Measurements from ENCODE around the gene WWC1.

WWC1 gene

GRCh38 chr5:168372356-168372946, 81.0 kb downstream of the WWC1 start:
- H3K27me3 ChIP-seq (ENCODE audit: low read depth, low read length) = no peaks in the 10 kb centered on the region
- no peaks in the 10 kb centered on the region for H3K9me3 ChIP-seq (ENCODE audit: control insufficient read depth in 1 of 2, low read length in 2 of 2)
- no peaks in the 10 kb centered on the region for H3K4me1 ChIP-seq (ENCODE audit: control insufficient read depth in 1 of 2, insufficient read depth in 2 of 2, low read length in 2 of 2)
- H3K36me3 ChIP-seq (ENCODE audit: control insufficient read depth in 1 of 2, insufficient read depth in 2 of 2, low read length in 2 of 2) = no peaks in the 10 kb centered on the region
- H3K4me3 ChIP-seq (ENCODE audit: low read depth in 1 of 2, low read length in 2 of 2) = no peak overlapping the region
- no peak overlapping the region for H3K27ac ChIP-seq (ENCODE audit: low read length)

GRCh38 chr5:168374532-168374931, 83.1 kb downstream of the WWC1 start:
- no peaks in the 10 kb centered on the region for H3K36me3 ChIP-seq (ENCODE audit: control insufficient read depth in 1 of 2, insufficient read depth in 2 of 2, low read length in 2 of 2)

GRCh38 chr5:168375214-168375613, 83.8 kb downstream of the WWC1 start:
- H3K27ac ChIP-seq (ENCODE audit: low read length) = no peak overlapping the region
- no peaks in the 10 kb centered on the region for H3K27me3 ChIP-seq (ENCODE audit: low read depth, low read length)
- H3K4me1 ChIP-seq (ENCODE audit: control insufficient read depth in 1 of 2, insufficient read depth in 2 of 2, low read length in 2 of 2) = no peaks in the 10 kb centered on the region
- no peak overlapping the region for H3K4me3 ChIP-seq (ENCODE audit: low read depth in 1 of 2, low read length in 2 of 2)
- H3K36me3 ChIP-seq (ENCODE audit: control insufficient read depth in 1 of 2, insufficient read depth in 2 of 2, low read length in 2 of 2) = no peaks in the 10 kb centered on the region
- H3K9me3 ChIP-seq (ENCODE audit: control insufficient read depth in 1 of 2, low read length in 2 of 2) = no peaks in the 10 kb centered on the region

More at GRCh38 chr5:168374532-168374931, 83.1 kb downstream of the WWC1 start:
- Histone ChIP-seq H3K27me3 (ENCODE audit: low read depth, low read length) (no peaks in the 10 kb centered on the region), H3K4me1 (ENCODE audit: control insufficient read depth in 1 of 2, insufficient read depth in 2 of 2, low read length in 2 of 2) (no peaks in the 10 kb centered on the region), H3K4me3 (ENCODE audit: low read depth in 1 of 2, low read length in 2 of 2) (no peak overlapping the region), H3K9me3 (ENCODE audit: control insufficient read depth in 1 of 2, low read length in 2 of 2) (no peaks in the 10 kb centered on the region), H3K27ac (ENCODE audit: low read length) (no peak overlapping the region)

GRCh38 chr5:168377525-168377924, 86.1 kb downstream of the WWC1 start:
- Histone ChIP-seq H3K9me3 (ENCODE audit: control insufficient read depth in 1 of 2, low read length in 2 of 2) (no peaks in the 10 kb centered on the region), H3K27me3 (ENCODE audit: low read depth, low read length) (no peaks in the 10 kb centered on the region), H3K27ac (ENCODE audit: low read length) (no peak overlapping the region), H3K4me1 (ENCODE audit: control insufficient read depth in 1 of 2, insufficient read depth in 2 of 2, low read length in 2 of 2) (no peaks in the 10 kb centered on the region), H3K4me3 (ENCODE audit: low read depth in 1 of 2, low read length in 2 of 2) (no peak overlapping the region), H3K36me3 (ENCODE audit: control insufficient read depth in 1 of 2, insufficient read depth in 2 of 2, low read length in 2 of 2) (no peaks in the 10 kb centered on the region)

GRCh38 chr5:168378741-168379140, 87.3 kb downstream of the WWC1 start:
- H3K27ac ChIP-seq (ENCODE audit: low read length) = no peak overlapping the region
- no peaks in the 10 kb centered on the region for H3K4me1 ChIP-seq (ENCODE audit: control insufficient read depth in 1 of 2, insufficient read depth in 2 of 2, low read length in 2 of 2)
- no peaks in the 10 kb centered on the region for H3K36me3 ChIP-seq (ENCODE audit: control insufficient read depth in 1 of 2, insufficient read depth in 2 of 2, low read length in 2 of 2)

GRCh38 chr5:168382421-168382820, 91.0 kb downstream of the WWC1 start:
- Histone ChIP-seq H3K27ac (ENCODE audit: low read length) (no peak overlapping the region), H3K4me3 (ENCODE audit: low read depth in 1 of 2, low read length in 2 of 2) (no peak overlapping the region), H3K27me3 (ENCODE audit: low read depth, low read length) (no peaks in the 10 kb centered on the region), H3K4me1 (ENCODE audit: control insufficient read depth in 1 of 2, insufficient read depth in 2 of 2, low read length in 2 of 2) (no peaks in the 10 kb centered on the region), H3K36me3 (ENCODE audit: control insufficient read depth in 1 of 2, insufficient read depth in 2 of 2, low read length in 2 of 2) (no peaks in the 10 kb centered on the region), H3K9me3 (ENCODE audit: control insufficient read depth in 1 of 2, low read length in 2 of 2) (peaks cover 0 to 10% of the 10 kb centered on the region in 2 donors)

More at GRCh38 chr5:168378741-168379140, 87.3 kb downstream of the WWC1 start:
- Histone ChIP-seq H3K9me3 (ENCODE audit: control insufficient read depth in 1 of 2, low read length in 2 of 2) (no peaks in the 10 kb centered on the region), H3K27me3 (ENCODE audit: low read depth, low read length) (no peaks in the 10 kb centered on the region), H3K4me3 (ENCODE audit: low read depth in 1 of 2, low read length in 2 of 2) (no peak overlapping the region)

GRCh38 chr5:168390491-168390890, 99.0 kb downstream of the WWC1 start:
- H3K36me3 ChIP-seq (ENCODE audit: control insufficient read depth in 1 of 2, insufficient read depth in 2 of 2, low read length in 2 of 2) = no peaks in the 10 kb centered on the region
- no peaks in the 10 kb centered on the region for H3K27me3 ChIP-seq (ENCODE audit: low read depth, low read length)
- peaks cover 0 to 6% of the 10 kb centered on the region in 2 donors for H3K9me3 ChIP-seq (ENCODE audit: control insufficient read depth in 1 of 2, low read length in 2 of 2)
- no peak overlapping the region for H3K4me3 ChIP-seq (ENCODE audit: low read depth in 1 of 2, low read length in 2 of 2)
- H3K4me1 ChIP-seq (ENCODE audit: control insufficient read depth in 1 of 2, insufficient read depth in 2 of 2, low read length in 2 of 2) = no peaks in the 10 kb centered on the region
- no peak overlapping the region for H3K27ac ChIP-seq (ENCODE audit: low read length)

GRCh38 chr5:168393773-168394172, 102.3 kb downstream of the WWC1 start:
- no peaks in the 10 kb centered on the region for H3K36me3 ChIP-seq (ENCODE audit: control insufficient read depth in 1 of 2, insufficient read depth in 2 of 2, low read length in 2 of 2)
- peaks cover 0 to 6% of the 10 kb centered on the region in 2 donors for H3K9me3 ChIP-seq (ENCODE audit: control insufficient read depth in 1 of 2, low read length in 2 of 2)
- H3K4me3 ChIP-seq (ENCODE audit: low read depth in 1 of 2, low read length in 2 of 2) = no peak overlapping the region
- no peak overlapping the region for H3K27ac ChIP-seq (ENCODE audit: low read length)
- no peaks in the 10 kb centered on the region for H3K27me3 ChIP-seq (ENCODE audit: low read depth, low read length)
- H3K4me1 ChIP-seq (ENCODE audit: control insufficient read depth in 1 of 2, insufficient read depth in 2 of 2, low read length in 2 of 2) = no peaks in the 10 kb centered on the region

- Histone ChIP-seq H3K27ac (ENCODE audit: low read length) (no peak overlapping the region), H3K27me3 (ENCODE audit: low read depth, low read length) (no peaks in the 10 kb centered on the region), H3K4me1 (ENCODE audit: control insufficient read depth in 1 of 2, insufficient read depth in 2 of 2, low read length in 2 of 2) (peaks cover 0 to 4% of the 10 kb centered on the region in 2 donors), H3K36me3 (ENCODE audit: control insufficient read depth in 1 of 2, insufficient read depth in 2 of 2, low read length in 2 of 2) (no peaks in the 10 kb centered on the region), H3K9me3 (ENCODE audit: control insufficient read depth in 1 of 2, low read length in 2 of 2) (no peaks in the 10 kb centered on the region), H3K4me3 (ENCODE audit: low read depth in 1 of 2, low read length in 2 of 2) (no peak overlapping the region)
These were observed 109.2 kb downstream of the WWC1 start for GRCh38 chr5:168400429-168401220.

- Histone ChIP-seq H3K27me3 (ENCODE audit: low read depth, low read length) (no peaks in the 10 kb centered on the region), H3K9me3 (ENCODE audit: control insufficient read depth in 1 of 2, low read length in 2 of 2) (no peaks in the 10 kb centered on the region), H3K27ac (ENCODE audit: low read length) (no peak overlapping the region), H3K4me1 (ENCODE audit: control insufficient read depth in 1 of 2, insufficient read depth in 2 of 2, low read length in 2 of 2) (peaks cover 0 to 4% of the 10 kb centered on the region in 2 donors), H3K4me3 (ENCODE audit: low read depth in 1 of 2, low read length in 2 of 2) (no peak overlapping the region), H3K36me3 (ENCODE audit: control insufficient read depth in 1 of 2, insufficient read depth in 2 of 2, low read length in 2 of 2) (no peaks in the 10 kb centered on the region)
These were observed 109.8 kb downstream of the WWC1 start for GRCh38 chr5:168401226-168401625.

GRCh38 chr5:168401880-168402279, 110.4 kb downstream of the WWC1 start:
- H3K4me1 ChIP-seq (ENCODE audit: control insufficient read depth in 1 of 2, insufficient read depth in 2 of 2, low read length in 2 of 2) = peaks cover 0 to 4% of the 10 kb centered on the region in 2 donors
- H3K4me3 ChIP-seq (ENCODE audit: low read depth in 1 of 2, low read length in 2 of 2) = no peak overlapping the region
- no peaks in the 10 kb centered on the region for H3K27me3 ChIP-seq (ENCODE audit: low read depth, low read length)
- no peaks in the 10 kb centered on the region for H3K36me3 ChIP-seq (ENCODE audit: control insufficient read depth in 1 of 2, insufficient read depth in 2 of 2, low read length in 2 of 2)
- no peak overlapping the region for H3K27ac ChIP-seq (ENCODE audit: low read length)
- no peaks in the 10 kb centered on the region for H3K9me3 ChIP-seq (ENCODE audit: control insufficient read depth in 1 of 2, low read length in 2 of 2)
